NCI-H2196 treated with DMSO at 0.1 percent for 48 hours (cell line): ENCODE results near the gene PAQR9.

Source experiments
- DNase-seq: peaks from one replicate; lab custom pipeline; 2025; ENCODE audit not compliant: unreplicated experiment; lab: John Stamatoyannopoulos, UW

PAQR9 gene

DNA sequence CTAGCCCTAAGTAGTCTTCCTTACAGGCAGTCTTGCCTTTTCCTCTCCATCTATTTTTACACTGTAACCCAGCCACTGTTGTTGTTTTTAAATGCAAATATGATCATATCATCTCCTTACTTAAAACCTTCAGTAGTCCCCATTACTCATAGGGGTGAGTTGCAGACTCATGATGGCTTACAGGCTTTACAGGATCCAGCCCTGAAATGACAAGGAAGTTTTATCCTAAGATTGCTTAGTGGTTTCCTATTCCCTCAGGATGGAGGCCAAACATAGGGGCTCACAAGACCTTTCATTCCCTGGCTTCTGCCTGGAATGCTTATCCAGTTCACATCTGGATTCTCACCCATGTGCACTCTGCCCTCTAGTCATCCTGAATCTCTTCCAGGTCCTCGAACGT, 46.9 kb downstream of the PAQR9 start:
- no peak for DNase-seq

DNA sequence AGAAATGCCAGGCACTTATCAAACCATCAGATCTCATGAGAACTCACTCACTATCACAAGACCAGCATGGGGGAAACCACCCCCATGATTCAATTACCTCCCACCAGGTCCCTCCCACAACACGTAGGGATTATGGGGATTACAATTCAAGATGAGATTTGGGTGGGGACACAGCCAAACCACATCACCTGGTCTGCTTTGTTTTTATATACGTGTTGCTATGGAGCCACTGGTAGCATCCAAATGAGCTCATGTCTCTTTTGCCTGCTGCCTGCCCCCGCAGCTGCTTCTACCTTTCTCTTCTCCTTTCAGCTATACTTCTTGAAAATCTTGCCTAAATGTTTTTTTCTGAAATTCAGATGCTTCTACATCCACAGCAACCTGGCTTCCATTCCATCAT, 47.8 kb downstream of the PAQR9 start:
- DNase-seq = no peak

- no peak for DNase-seq
Observed at GRCh38 chr3:142914286-142914811, 49.1 kb downstream of the PAQR9 start.

- no peak for DNase-seq
Observed at GRCh38 chr3:142913432-142913831, 50.0 kb downstream of the PAQR9 start.

- no peak for DNase-seq
Observed at GRCh38 chr3:142912402-142913172, 50.9 kb downstream of the PAQR9 start.
